Stimulated activated naive CD8-positive, alpha-beta T cell treated with anti-CD3 and anti-CD28 coated beads, Interleukin-15, amount 100 ng/mL, for 72 hours (primary cell): ENCODE measurements around the gene HOXA5.

ENCODE experiments used
- ATAC-seq: fragments of 150-1000 bp; cut with Tn5 transposase; 2 replicates; pipeline ENCODE4 v1.10.0; 2021; ENCODE audit warnings: mild to moderate bottlenecking, moderate library complexity
- DNase-seq, 2 donors: peaks; one replicate each; pipeline ENCODE4 v3.0.0; 2021 to 2022
- H3K27ac Mint-ChIP-seq, 2 donors: one replicate each; pipeline ENCODE4 v1.8.0; 2022; ENCODE audit warnings: mild to moderate bottlenecking in 2 of 2, mixed read lengths in 2 of 2, moderate library complexity in 2 of 2
- H3K27me3 Mint-ChIP-seq: one replicate; pipeline ENCODE4 v1.8.0; 2022; ENCODE audit warnings: mixed read lengths
- H3K4me1 Mint-ChIP-seq: one replicate; pipeline ENCODE4 v1.8.0; 2022; ENCODE audit warnings: mild to moderate bottlenecking, mixed read lengths
- H3K4me3 Mint-ChIP-seq, 2 donors: one replicate each; pipeline ENCODE4 v1.8.0; 2022; ENCODE audit warnings: mild to moderate bottlenecking in 2 of 2, mixed read lengths in 2 of 2, moderate library complexity in 1 of 2
- H3K9me3 Mint-ChIP-seq, 2 donors: one replicate each; pipeline ENCODE4 v1.8.0; 2022; ENCODE audit warnings: mixed read lengths in 2 of 2

HOXA5 gene

DNA sequence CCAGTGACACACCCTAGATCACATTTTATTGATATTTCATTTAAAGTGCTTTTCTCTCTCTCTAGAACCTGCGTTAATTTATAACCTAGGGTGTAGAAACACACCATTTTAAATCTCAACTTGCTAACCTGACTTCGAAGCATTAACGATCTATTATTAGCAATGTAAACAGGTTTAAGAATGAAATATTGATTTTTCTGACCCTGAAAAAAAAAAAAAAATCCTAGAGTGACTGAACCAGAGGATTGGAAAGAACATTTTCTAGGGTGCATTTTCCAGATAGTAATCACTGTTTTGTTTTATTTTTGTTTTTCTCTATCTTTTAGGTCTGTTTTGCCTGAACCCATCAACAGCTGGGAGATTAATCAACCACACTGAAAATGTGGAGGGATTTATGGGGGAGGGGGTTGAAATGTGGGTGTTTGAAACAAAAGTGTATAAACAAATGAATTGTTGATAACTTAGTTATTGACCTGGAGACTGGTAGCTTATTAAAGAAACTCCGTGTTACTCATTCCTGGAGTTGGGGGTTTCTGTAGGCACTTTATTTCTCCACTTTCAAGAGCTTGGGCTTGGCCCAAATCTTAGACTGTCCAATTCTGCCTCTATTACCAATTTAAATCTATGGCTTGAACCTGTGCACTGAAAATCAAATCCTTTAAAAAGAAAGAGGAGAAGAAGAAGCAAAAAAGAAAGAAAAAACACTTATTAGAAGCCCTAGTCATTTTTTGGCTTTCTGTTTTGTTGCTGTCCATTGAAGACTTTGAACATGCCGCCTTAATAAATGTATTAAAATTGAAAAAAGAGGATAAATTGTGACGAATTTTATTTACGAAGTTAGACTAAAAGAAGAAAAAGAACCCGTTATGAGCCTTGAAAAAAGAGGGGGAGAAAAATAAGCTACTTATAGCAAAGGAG, 43.8 kb downstream of the HOXA5 start:
- Mint-ChIP-seq H3K4me1 (peaks cover 62% of the 10 kb centered on the region), H3K27ac (no peak overlapping the region), H3K27me3 (peaks cover 92% of the 10 kb centered on the region), H3K4me3 (no peak overlapping the region), H3K9me3 (no peaks in the 10 kb centered on the region)
- no peak for ATAC-seq
- no peak for DNase-seq

DNA sequence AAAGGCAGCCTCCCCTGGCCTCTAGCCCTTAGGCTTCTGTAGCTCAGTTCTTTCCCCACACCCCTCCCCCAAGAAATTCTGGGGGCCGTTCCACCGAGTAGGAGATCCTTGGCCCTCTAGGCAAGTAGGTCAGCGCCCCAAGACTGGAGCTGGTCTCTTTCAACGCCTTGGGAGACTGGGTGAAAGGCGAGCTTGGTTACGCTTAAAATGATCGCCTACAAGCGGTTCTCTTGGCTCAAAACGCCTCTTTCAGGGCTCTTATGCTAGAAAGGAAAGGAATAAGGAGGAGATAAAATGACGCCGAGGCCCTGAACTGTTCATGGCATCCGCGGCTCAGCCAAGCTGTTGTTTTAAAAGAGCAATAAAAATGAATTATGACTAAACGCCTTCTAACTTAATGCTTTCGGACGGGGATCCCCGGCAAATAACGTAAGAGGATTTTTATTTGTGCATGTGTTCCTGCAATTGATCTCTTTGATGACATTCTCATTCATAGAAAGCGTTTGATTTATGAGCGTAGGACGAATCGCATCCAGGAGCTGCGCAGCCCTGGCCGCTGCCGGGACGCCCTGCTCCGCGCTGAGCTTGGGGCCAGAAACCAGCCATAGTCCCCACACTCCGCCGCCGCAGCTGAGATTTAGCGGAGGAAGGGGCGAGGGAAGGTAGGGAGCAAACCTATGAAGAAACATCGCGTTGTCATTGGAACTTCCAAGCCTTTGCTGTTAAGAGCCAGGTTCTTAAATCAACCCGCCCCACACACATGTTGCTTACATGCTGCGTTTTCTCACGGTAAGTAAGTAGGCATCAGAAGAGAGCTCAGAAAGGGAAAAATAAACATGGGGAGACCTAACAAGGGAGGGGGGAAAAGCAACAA, 44.7 kb downstream of the HOXA5 start:
- DNase-seq: no peak
- no peak for ATAC-seq
- peaks cover 59% of the 10 kb centered on the region for H3K4me1 Mint-ChIP-seq
- H3K27me3 Mint-ChIP-seq: peaks cover 92% of the 10 kb centered on the region
- H3K4me3 Mint-ChIP-seq: peak overlapping the region; percentile 13 to 19
- no peak overlapping the region for H3K27ac Mint-ChIP-seq
- H3K9me3 Mint-ChIP-seq: no peaks in the 10 kb centered on the region

GRCh38 chr7:27097686-27098577, 45.5 kb downstream of the HOXA5 start:
- Mint-ChIP-seq H3K9me3 (no peaks in the 10 kb centered on the region), H3K4me3 (peak overlapping the region; percentile 30 to 85), H3K27me3 (peaks cover 92% of the 10 kb centered on the region), H3K4me1 (peaks cover 56% of the 10 kb centered on the region), H3K27ac (no peak overlapping the region)
- no peak for ATAC-seq
- DNase-seq: no peak

GRCh38 chr7:27096768-27097514, 46.5 kb downstream of the HOXA5 start:
- Mint-ChIP-seq H3K27me3 (peaks cover 92% of the 10 kb centered on the region), H3K4me3 (peak overlapping the region; percentile 85 to 88), H3K27ac (no peak overlapping the region), H3K9me3 (no peaks in the 10 kb centered on the region), H3K4me1 (peaks cover 46% of the 10 kb centered on the region)
- ATAC-seq: no peak
- DNase-seq: no peak

DNA sequence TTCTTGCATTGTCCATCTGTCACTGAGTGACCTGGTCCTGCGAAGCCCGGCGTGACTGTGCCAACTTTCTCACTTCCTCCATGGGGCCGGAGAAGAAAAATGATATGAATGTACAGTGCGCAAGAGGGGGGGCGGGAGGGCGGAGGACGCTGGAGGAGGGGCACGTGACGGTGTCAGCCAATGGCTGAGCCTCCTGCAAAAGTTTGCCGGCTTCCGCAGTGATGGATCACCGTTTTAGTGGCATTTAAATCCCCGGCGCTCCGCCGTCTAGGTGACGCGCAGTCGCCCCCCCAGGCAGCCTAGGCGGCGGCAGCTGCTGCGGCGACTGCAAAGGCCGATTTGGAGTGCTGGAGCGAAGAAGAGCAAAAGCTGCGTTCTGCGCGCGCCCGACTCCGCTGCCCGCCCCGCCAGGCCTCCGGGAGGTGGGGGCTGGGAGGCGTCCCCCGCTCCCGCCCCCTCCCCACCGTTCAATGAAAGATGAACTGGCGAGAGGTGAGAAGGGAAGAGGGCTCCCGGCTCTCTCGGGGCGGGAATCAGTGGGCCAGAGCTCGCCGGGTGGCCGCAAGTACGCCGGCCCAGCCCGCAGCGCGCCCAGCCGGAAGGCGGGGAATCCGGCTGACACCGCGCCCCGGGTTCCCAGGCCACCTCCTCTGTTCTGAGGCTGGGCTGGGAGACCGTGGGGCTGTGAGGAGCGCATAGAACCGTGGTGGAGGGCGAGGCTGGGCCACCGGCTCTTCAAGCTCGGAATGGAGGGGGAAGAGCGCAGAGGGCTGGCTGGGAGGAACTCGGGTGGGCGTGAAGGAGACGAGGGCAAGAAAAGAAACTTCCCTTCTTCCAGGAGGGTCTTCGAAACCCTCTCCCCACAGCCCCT, 47.3 kb downstream of the HOXA5 start, which contains the start of gene HOXA1:
TSS of gene HOXA1 (minus strand) at position 104 of the 871 bp plus-strand sequence. CDS start at position 16, 88 bp downstream.
- peaks cover 92% of the 10 kb centered on the region for H3K27me3 Mint-ChIP-seq
- H3K27ac Mint-ChIP-seq: peak within 1 kb of the TSS in 1 of 2 donors; percentile 69

GRCh38 chr7:27095050-27095896, 48.2 kb downstream of the HOXA5 start:
- Mint-ChIP-seq H3K4me3 (peak overlapping the region; percentile 85 to 88), H3K27me3 (peaks cover 92% of the 10 kb centered on the region), H3K4me1 (peaks cover 42% of the 10 kb centered on the region), H3K9me3 (no peaks in the 10 kb centered on the region), H3K27ac (peak overlapping the region in 1 of 2 donors; percentile 36)
- ATAC-seq (peak; percentile 56), DNase-seq (peak in 1 of 2 donors; percentile 42)

More for the DNA sequence above, 47.3 kb downstream of the HOXA5 start, which contains the start of gene HOXA1:
- ATAC-seq: peak; percentile 90
- H3K4me3 Mint-ChIP-seq: peak within 1 kb of the TSS; percentile 85 to 88
- H3K4me1 Mint-ChIP-seq: peaks cover 42% of the 10 kb centered on the region
- no peaks in the 10 kb centered on the region for H3K9me3 Mint-ChIP-seq
- DNase-seq: peak; percentile 71 to 82

DNA sequence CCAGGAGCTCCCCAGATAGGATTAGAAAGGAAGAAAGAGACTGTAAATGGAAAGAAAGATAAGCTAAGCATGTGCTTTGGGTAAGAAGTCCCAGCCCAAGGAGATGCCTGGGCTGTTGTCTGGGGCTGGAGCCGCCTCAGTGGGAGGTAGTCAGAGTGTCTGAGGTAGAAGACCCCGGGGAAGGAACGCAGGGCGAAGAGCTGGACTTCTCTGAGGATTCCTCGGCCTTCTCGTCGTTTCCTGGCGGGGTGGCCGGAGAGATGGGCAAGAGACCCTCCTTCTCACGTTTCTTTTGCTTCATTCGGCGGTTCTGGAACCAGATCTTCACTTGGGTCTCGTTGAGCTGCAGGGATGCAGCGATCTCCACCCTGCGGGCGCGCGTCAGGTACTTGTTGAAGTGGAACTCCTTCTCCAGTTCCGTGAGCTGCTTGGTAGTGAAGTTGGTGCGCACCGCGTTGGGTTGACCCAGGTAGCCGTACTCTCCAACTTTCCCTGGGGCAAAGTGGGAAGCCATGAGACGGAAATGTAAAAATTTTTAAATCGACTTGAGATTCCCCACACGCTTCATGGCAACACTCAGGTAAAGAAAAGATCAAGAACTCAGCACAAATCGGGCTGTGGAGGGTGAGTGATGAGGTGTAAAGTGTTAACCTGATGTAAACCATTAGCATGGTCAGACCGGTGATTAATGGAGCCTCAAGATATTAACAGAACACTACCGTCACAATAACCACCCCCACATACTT, 49.0 kb downstream of the HOXA5 start:
- no peak for ATAC-seq
- H3K4me1 Mint-ChIP-seq: peaks cover 41% of the 10 kb centered on the region

GRCh38 chr7:27093184-27093895, 50.1 kb downstream of the HOXA5 start:
- DNase-seq: no peak
- Mint-ChIP-seq H3K9me3 (no peaks in the 10 kb centered on the region), H3K27ac (no peak overlapping the region), H3K27me3 (peaks cover 92% of the 10 kb centered on the region), H3K4me3 (no peak overlapping the region), H3K4me1 (peaks cover 29% of the 10 kb centered on the region)
- no peak for ATAC-seq

More for the DNA sequence above, 49.0 kb downstream of the HOXA5 start:
- Mint-ChIP-seq H3K27ac (no peak overlapping the region), H3K4me3 (no peak overlapping the region), H3K9me3 (no peaks in the 10 kb centered on the region), H3K27me3 (peaks cover 92% of the 10 kb centered on the region)
- DNase-seq: no peak

- H3K4me1 Mint-ChIP-seq: peaks cover 29% of the 10 kb centered on the region
Measured at GRCh38 chr7:27092819-27093110, 50.7 kb downstream of the HOXA5 start.

GRCh38 chr7:27091941-27092818, 51.3 kb downstream of the HOXA5 start:
- no peak for ATAC-seq

More at GRCh38 chr7:27092819-27093110, 50.7 kb downstream of the HOXA5 start:
- no peaks in the 10 kb centered on the region for H3K9me3 Mint-ChIP-seq
- no peak overlapping the region for H3K27ac Mint-ChIP-seq
- H3K4me3 Mint-ChIP-seq: no peak overlapping the region
- ATAC-seq: no peak
- H3K27me3 Mint-ChIP-seq: peaks cover 92% of the 10 kb centered on the region
- DNase-seq: no peak

GRCh38 chr7:27091105-27091504, 52.4 kb downstream of the HOXA5 start:
- Mint-ChIP-seq H3K27me3 (peaks cover 93% of the 10 kb centered on the region), H3K4me3 (no peak overlapping the region), H3K27ac (no peak overlapping the region), H3K9me3 (no peaks in the 10 kb centered on the region), H3K4me1 (peaks cover 23% of the 10 kb centered on the region)
- DNase-seq (no peak), ATAC-seq (no peak)

More at GRCh38 chr7:27091941-27092818, 51.3 kb downstream of the HOXA5 start:
- no peak overlapping the region for H3K4me3 Mint-ChIP-seq
- no peaks in the 10 kb centered on the region for H3K9me3 Mint-ChIP-seq
- H3K27me3 Mint-ChIP-seq: peaks cover 92% of the 10 kb centered on the region
- peaks cover 26% of the 10 kb centered on the region for H3K4me1 Mint-ChIP-seq
- H3K27ac Mint-ChIP-seq: no peak overlapping the region
- no peak for DNase-seq
